Esophagus muscularis mucosa (tissue), 3 donors: ENCODE measurements around the gene ZNF436.

Experiments
- POLR2A ChIP-seq: fragments of 450-650 bp; IDR thresholded peaks from one replicate; pipeline ENCODE4 v1.6.1; 2017; ENCODE audit warnings: antibody characterized with exemption, moderate library complexity, mild to moderate bottlenecking, low read depth
- TF ChIP-seq, protein P1 (sequence below), 3 experiments: fragments of 200-600 bp in 2 of 3; fragments of 450-650 bp in 1 of 3; sonication (generic) in 2 of 3; IDR thresholded peaks; one replicate each; pipeline ENCODE4 v1.5.1; 2017 to 2019; ENCODE audit warnings: antibody characterized with exemption in 3 of 3, mild to moderate bottlenecking in 2 of 3, moderate library complexity in 1 of 3

GRCh38 chr1:23341931-23342692 lies 27.5 kb downstream of the ZNF436 start:
- TF ChIP-seq POLR2A, result no peak
- TF ChIP-seq, protein P1, sequence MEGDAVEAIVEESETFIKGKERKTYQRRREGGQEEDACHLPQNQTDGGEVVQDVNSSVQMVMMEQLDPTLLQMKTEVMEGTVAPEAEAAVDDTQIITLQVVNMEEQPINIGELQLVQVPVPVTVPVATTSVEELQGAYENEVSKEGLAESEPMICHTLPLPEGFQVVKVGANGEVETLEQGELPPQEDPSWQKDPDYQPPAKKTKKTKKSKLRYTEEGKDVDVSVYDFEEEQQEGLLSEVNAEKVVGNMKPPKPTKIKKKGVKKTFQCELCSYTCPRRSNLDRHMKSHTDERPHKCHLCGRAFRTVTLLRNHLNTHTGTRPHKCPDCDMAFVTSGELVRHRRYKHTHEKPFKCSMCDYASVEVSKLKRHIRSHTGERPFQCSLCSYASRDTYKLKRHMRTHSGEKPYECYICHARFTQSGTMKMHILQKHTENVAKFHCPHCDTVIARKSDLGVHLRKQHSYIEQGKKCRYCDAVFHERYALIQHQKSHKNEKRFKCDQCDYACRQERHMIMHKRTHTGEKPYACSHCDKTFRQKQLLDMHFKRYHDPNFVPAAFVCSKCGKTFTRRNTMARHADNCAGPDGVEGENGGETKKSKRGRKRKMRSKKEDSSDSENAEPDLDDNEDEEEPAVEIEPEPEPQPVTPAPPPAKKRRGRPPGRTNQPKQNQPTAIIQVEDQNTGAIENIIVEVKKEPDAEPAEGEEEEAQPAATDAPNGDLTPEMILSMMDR (IDR thresholded peaks at IDR 0.05), result no peak
